ENCODE data around the gene NXF3.
"Not testable (repeated sequence)": the region's sequence is repeated elsewhere in the genome, so short reads cannot be mapped to it uniquely, and the experiment has no call there.

Gene NXF3

GRCh38 chrX:103033371-103033770 is 59.6 kb downstream of the NXF3 start:
- not testable (repeated sequence) for DNase-seq

Data from T-helper 9 cell (primary cell).